ENCODE data around the gene CCDC167.

- TF ChIP-seq CTCF (IDR thresholded peaks at IDR 0.05; ENCODE audit: poor library complexity, severe bottlenecking) = no peak
- TF ChIP-seq RAD21 (conservative IDR thresholded peaks at IDR 0.05) = no peak
- no peak for TF ChIP-seq EZH2 (IDR thresholded peaks at IDR 0.05; ENCODE audit: borderline replicate concordance, insufficient read depth, low read length, poor library complexity, severe bottlenecking)
- TF ChIP-seq EP300 (conservative IDR thresholded peaks at IDR 0.05; ENCODE audit: poor library complexity, severe bottlenecking) = no peak
- no peak for TF ChIP-seq REST (IDR thresholded peaks at IDR 0.05; ENCODE audit: borderline replicate concordance)
- TF ChIP-seq POLR2AphosphoS5 (IDR thresholded peaks at IDR 0.05) = no peak
These were observed 63.9 kb downstream of the CCDC167 start for GRCh38 chr6:37435816-37436215.

Data from neural cell (in vitro differentiated cells).